GM19023 (cell line): ENCODE data around the gene CTIF.

Source experiments
- ATAC-seq: cut with Tn5 transposase; IDR thresholded peaks from one replicate; pipeline ENCODE4 v1.9.1; 2021; ENCODE audit warnings: mild to moderate bottlenecking, moderate library complexity; ENCODE audit not compliant: unreplicated experiment

Gene CTIF

GRCh38 chr18:48902023-48902855, 363.4 kb downstream of the CTIF start:
- ATAC-seq: no peak

DNA sequence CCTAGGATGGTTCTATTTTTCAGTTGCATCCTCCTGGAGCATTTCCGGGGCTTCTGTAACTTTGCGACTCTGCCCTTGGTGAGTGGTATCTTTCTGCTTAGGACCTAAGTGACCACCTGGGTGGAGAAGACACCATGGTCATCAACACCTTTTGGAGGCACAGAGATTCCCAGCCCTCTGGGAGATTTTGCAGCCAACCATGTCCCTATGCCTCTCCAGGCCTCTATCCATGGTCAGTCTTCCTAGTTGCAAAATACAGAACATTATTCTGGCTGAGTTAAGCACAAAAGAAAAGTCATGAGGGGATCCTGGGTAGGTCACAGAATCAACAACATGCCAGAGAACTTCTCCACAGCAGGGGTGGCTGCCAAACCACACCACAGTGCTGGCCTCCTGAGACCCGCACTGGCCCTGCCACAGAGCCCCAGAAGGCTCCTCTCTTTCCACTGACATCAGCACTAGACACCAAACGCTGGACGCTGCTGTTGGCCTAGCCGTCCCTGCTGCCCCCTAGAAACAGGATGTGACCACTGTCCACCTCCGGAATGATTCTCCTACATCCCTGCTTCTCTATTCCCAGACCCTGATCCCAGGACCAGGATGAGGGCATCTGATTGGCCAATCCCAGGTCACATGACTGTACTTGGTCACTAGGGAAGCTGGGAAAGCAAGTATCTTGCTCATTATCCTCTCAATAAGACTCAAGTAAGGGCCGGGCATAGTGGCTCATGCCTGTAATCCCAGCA, 364.2 kb downstream of the CTIF start:
- no peak for ATAC-seq

DNA sequence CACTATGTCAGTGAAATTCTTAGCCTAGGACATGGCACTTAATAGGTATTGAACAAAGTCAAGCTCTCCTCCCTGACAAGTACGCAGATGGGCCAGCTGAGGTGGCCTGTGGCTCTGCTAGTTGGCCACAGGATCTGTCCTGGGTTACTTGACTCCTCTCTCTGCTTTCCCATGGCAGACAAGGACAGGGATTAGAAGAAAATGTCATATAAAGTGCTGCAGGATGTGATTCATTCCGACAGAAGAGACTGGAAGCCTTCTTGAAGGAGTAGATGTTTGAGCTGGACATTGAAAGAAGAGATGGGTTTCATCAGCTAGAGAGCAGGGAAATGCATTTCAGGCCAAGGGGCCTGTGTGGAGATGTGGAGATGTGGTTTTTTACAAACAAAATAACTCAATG, 365.3 kb downstream of the CTIF start:
- no peak for ATAC-seq

DNA sequence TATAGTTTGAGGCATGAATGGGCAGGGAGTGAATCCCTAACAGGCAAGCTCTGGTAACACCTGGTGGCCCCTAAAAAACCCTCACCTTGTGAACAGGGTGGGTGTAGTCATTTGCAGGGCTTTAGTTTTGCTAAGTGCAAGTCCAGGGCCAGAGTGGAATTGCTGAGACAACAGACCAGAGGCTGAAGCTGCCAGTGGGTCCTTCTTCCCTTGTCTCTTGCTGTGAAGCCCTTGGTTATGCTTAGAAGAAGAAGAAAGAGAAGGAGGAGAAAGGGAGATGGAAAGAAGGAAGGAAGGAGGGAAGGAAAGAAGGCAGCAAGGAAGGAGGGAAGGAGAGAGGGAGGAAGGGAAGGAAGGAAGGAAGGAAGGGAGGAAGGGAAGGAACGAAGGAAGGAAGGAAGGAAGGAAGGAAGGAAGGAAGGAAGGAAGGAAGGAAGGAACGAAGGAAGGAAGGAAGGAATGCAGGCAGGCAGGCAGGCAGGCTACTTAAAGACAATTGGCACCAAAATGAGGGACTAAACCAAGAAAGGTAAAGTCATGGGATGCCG, 366.1 kb downstream of the CTIF start:
- ATAC-seq: no peak

GRCh38 chr18:48905513-48905912, 366.7 kb downstream of the CTIF start:
- ATAC-seq: no peak

- ATAC-seq: no peak
Measured at GRCh38 chr18:48908916-48909315, 370.1 kb downstream of the CTIF start.

- ATAC-seq: no peak
Measured at GRCh38 chr18:48909721-48910120, 370.9 kb downstream of the CTIF start.

DNA sequence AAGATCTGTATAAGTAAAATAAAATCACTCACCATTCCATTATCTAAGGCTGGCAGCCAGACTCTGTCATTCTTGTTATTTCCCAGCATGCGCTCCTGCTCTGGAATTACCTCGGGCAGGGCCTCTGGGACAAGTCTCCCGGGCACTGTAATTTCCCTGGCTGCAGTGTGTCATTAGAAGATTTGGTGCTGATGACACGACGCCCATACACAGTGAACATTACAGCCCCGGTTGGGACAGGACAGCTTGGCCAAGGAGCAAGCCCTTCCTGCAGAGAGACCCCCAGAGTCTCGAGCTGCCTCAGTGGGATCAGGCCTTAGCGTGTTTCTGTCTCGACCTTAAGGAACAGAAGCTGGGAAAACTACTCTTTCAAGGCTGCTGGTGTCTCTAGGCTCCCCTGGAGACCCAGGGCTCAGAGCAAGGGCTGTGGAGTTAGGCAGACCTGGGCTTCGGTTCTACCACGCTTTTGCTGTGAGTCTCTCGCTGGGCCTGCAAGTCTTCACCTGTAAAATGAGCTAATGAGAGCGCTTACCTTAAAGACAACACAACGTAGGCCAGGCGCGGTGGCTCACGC, 372.2 kb downstream of the CTIF start:
- ATAC-seq: no peak
